Measurements from ENCODE around the gene MAN1C1.

MAN1C1 gene

GRCh38 chr1:25624604-25625003 lies 8.0 kb downstream of the MAN1C1 start:
- Mint-ChIP-seq H3K4me3 (no peak overlapping the region), H3K27me3 (ENCODE audit: low read depth) (peaks cover 39% of the 10 kb centered on the region), H3K36me3 (ENCODE audit: low read depth) (no peaks in the 10 kb centered on the region), H3K4me1 (peaks cover 34% of the 10 kb centered on the region), H3K9me3 (peaks cover 6% of the 10 kb centered on the region), H3K27ac (no peak overlapping the region)
- no peak for TF ChIP-seq CTCF (IDR thresholded peaks at IDR 0.05; ENCODE audit: unreplicated experiment in 3 of 3)

- Mint-ChIP-seq H3K4me1 (peaks cover 20% of the 10 kb centered on the region), H3K4me3 (no peak overlapping the region), H3K27ac (no peak overlapping the region), H3K9me3 (peaks cover 6% of the 10 kb centered on the region), H3K27me3 (ENCODE audit: low read depth) (peaks cover 33% of the 10 kb centered on the region), H3K36me3 (ENCODE audit: low read depth) (no peaks in the 10 kb centered on the region)
- TF ChIP-seq CTCF (IDR thresholded peaks at IDR 0.05; ENCODE audit: unreplicated experiment in 3 of 3) = no peak
Observed at GRCh38 chr1:25626018-25626417, 9.4 kb downstream of the MAN1C1 start.

- Mint-ChIP-seq H3K27ac (no peak overlapping the region), H3K36me3 (ENCODE audit: low read depth) (no peaks in the 10 kb centered on the region), H3K9me3 (peaks cover 22% of the 10 kb centered on the region), H3K4me3 (no peak overlapping the region), H3K4me1 (peaks cover 14% of the 10 kb centered on the region), H3K27me3 (ENCODE audit: low read depth) (peaks cover 16% of the 10 kb centered on the region)
- no peak for TF ChIP-seq CTCF (IDR thresholded peaks at IDR 0.05; ENCODE audit: unreplicated experiment in 3 of 3)
Observed at GRCh38 chr1:25628741-25629421, 12.3 kb downstream of the MAN1C1 start.

GRCh38 chr1:25629836-25630235 lies 13.2 kb downstream of the MAN1C1 start:
- Mint-ChIP-seq H3K9me3 (peaks cover 25% of the 10 kb centered on the region), H3K4me1 (peaks cover 12% of the 10 kb centered on the region), H3K36me3 (ENCODE audit: low read depth) (peaks cover under 1% of the 10 kb centered on the region), H3K27me3 (ENCODE audit: low read depth) (peaks cover 12% of the 10 kb centered on the region), H3K4me3 (no peak overlapping the region), H3K27ac (no peak overlapping the region)
- TF ChIP-seq CTCF (IDR thresholded peaks at IDR 0.05; ENCODE audit: unreplicated experiment in 3 of 3) = no peak

- H3K9me3 Mint-ChIP-seq = peaks cover 30% of the 10 kb centered on the region
- no peaks in the 10 kb centered on the region for H3K27me3 Mint-ChIP-seq (ENCODE audit: low read depth)
- peak overlapping the region in 2 of 3 experiments; percentile 13 to 35 for H3K4me3 Mint-ChIP-seq
- peaks cover 12% of the 10 kb centered on the region for H3K4me1 Mint-ChIP-seq
- H3K36me3 Mint-ChIP-seq (ENCODE audit: low read depth) = peaks cover 12% of the 10 kb centered on the region
- no peak for TF ChIP-seq CTCF (IDR thresholded peaks at IDR 0.05; ENCODE audit: unreplicated experiment in 3 of 3)
- H3K27ac Mint-ChIP-seq = peak overlapping the region in 1 of 3 experiments; percentile 59
Observed at GRCh38 chr1:25631750-25632485, 15.3 kb downstream of the MAN1C1 start.

Data from nephron (organoid).